Stimulated activated CD4-positive, alpha-beta T cell treated with anti-CD3 and anti-CD28 coated beads, Interleukin-4, amount 100 ng/mL, for 48 hours (primary cell): Measurements from ENCODE around the gene DESI1.
"Not testable (repeated sequence)": the region's sequence is repeated elsewhere in the genome, so short reads cannot be mapped to it uniquely, and the experiment has no call there.

Experiments
- DNase-seq, 2 donors: peaks; one replicate each; pipeline ENCODE4 v3.0.0-alpha.2; 2020; ENCODE audit warnings: low read depth in 2 of 2

The DESI1 gene

GRCh38 chr22:41620589-41621098 lies at the start of gene DESI1:
TSS of gene DESI1 (minus strand) at chr22:41621043. CDS start at chr22:41620839, 204 bp downstream.
- peak in 1 of 2 donors; percentile 17 for DNase-seq

DNA sequence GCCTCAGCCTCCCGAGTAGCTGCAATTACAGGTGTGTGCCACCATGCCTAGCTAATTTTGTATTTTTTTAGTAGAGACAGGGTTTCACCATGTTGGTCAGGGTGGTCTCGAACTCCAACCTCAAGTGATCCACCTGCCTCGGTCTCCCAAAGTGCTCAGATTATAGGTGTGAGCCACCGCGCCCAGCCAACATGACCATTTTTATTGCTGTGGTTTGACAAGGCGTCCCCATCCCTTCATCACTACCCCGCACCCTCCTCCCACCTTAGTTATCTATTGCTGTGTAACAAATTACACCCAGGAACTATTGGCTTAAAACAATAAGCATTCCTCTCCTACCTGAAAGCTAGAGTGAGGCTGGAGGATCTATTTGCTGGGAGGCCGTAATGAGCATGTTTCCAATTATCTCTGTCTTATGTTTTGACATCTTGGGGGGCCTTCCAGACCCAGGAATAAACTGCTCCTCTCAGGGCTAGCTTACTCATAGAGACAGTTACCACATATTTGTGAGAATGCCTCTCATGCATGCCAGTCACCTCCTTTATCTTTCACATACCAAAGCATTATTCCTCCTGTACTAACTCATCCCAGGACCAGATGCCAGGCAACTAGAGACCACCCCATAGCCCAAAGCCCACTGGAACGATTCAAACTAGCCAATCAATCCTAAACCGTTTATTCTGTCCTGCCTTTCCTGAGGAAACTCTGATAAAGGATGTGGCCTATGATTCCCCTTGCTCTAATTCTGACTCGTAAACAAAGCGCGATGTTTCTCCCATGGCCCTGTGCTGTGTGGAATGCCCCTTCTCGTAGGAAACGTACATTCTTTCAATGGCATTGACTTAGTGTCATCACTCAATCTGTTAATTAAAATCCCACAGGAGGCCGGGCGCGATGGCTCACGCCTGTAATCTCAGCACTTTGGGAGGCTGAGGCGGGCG lies 48.4 kb upstream of the DESI1 start:
- no peak for DNase-seq

DNA sequence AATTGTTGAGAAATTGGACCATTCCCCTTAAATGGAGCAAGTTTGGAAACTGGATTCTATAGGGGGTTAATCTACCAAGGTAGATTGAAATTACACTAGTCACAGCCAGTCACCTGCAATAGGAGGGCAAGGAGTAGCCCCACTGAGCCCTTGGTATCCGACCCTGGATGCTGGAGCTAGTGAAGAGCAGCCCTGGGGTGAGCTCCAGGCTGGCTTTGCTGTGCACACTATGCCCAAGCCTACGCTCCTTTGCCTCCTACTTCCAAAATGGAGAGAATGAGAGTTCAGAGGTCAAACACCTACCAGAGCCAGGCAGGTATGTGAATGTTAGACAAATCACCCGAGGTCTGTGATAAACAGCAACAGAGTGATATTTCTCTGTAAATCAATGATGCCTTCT lies 44.1 kb upstream of the DESI1 start:
- DNase-seq = no peak

GRCh38 chr22:41664490-41664889 lies 43.6 kb upstream of the DESI1 start:
- DNase-seq = no peak

- DNase-seq = not testable (repeated sequence)
These were observed 42.8 kb upstream of the DESI1 start for GRCh38 chr22:41663594-41663993.

DNA sequence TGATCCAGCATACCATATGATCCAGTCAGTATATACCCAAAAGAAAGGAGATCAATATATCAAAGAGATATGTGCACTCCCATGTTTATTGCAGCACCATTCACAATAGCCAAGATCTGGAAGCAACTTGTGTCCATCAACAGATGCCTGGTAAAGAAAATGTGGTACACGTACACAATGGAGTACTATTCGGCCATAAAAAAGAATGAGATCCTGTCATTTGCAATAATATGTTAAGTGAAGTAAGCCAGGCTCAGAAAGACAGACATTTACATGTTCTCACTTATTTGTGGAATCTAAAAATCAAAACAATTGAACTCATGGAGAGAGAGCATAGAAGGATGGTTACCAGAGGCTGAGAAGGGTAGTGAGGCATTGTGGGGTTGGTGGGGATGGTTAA lies 40.9 kb upstream of the DESI1 start:
- no peak for DNase-seq

DNA sequence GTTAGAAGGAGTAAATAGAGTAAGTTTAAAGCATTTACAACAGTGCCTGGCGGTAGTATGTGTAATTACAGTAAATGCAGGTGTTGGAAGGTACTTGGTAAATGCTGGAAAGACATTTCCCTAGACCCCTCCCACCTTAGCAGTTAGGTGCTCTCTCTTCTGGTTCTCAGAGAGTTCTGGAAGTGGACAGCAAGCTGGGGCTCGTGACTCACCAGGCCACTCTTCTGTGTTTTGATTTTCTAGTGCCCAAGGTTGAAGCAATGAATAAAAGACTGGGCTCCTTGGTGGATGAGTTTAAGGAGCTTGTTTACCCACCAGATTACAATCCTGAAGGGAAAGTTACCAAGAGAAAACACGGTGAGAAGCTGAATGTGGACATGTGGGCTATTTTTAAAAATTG lies 40.2 kb upstream of the DESI1 start:
- DNase-seq = no peak

- no peak for DNase-seq
These were observed 39.6 kb upstream of the DESI1 start for GRCh38 chr22:41660416-41660815.

GRCh38 chr22:41659941-41660340 lies 39.1 kb upstream of the DESI1 start:
- DNase-seq = no peak

DNA sequence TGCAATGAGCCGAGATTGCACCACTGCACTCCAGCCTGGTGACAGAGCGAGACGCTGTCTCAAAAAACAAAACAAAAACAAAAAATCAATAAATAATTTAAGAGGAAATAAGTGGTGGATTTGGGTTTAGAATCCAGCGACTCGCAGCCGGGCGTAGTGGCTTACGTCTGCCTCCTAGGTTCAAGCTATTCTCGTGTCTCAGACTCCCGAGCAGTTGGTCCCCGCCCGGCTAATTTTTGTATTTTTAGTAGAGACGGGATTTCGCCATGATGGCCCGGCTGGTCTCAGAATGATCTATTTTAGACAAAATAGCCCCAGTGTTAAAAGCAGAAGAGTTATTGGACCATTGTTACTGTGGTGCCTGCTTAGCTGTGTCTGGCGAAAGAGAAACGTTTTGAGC lies 38.0 kb upstream of the DESI1 start:
- DNase-seq = no peak

- DNase-seq = no peak
These were observed 36.9 kb upstream of the DESI1 start for GRCh38 chr22:41657709-41658108.

DNA sequence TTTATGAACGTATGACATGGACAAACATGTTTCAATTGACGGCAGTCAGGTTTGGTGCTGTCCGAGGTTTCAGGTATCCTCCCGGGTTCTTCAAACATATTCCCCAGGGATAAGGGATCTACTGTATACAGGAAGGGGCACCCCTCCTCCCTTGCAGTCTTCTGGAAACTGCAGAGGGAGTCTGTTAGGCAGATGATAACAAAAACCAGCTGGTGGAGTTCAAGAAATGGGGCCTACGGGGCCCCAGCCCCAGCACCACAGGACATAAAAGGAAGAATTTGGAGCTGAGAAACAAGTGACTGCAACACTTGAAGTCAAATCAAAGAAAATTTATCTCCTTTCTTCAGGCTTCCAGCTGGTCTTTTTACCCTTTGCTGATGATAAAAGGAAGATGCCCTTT lies 35.7 kb upstream of the DESI1 start:
- DNase-seq = no peak

GRCh38 chr22:41654322-41654721 lies 33.5 kb upstream of the DESI1 start:
- DNase-seq = no peak

GRCh38 chr22:41650821-41651220 lies 30.0 kb upstream of the DESI1 start:
- no peak for DNase-seq

DNA sequence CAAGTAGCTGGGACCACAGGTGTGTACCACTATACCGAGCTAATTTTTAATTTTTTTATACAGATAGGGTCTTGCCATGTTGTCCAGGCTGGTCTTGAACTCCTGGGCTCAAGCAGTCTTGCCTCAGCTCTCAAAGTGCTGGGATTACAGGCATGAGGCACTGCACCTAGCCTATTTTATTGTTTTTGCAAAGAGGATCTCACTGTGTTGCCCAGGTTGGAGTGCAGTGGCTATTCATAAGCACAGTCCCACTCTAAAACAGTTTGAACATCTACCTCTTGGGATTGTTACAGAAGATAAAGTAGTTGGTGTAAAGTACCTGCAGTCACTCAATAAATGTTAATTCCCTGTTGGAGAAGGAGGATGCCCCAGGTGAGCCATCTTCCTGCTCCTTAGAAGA lies 29.4 kb upstream of the DESI1 start:
- DNase-seq = no peak

GRCh38 chr22:41648432-41648831 lies 27.6 kb upstream of the DESI1 start:
- no peak for DNase-seq

DNA sequence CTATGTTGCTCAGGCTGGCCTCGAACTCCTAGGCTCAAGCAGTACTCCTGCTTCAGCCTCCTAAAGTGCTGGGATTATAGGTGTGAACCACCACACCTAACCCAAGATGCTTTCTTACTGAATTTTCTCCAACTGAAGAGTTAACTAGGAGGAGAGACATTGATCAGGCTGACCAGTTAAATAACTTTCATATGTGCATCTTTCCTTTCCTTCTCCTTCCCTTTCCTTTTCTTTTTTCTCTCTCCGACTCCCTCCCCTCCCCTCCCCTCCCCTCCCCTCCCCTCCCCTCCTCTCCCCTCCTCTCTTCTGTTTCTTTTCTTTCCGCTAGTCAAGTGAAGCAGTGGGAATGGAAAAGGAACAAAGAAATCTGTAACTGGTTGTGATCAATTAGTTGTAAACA lies 26.9 kb upstream of the DESI1 start:
- DNase-seq = no peak

DNA sequence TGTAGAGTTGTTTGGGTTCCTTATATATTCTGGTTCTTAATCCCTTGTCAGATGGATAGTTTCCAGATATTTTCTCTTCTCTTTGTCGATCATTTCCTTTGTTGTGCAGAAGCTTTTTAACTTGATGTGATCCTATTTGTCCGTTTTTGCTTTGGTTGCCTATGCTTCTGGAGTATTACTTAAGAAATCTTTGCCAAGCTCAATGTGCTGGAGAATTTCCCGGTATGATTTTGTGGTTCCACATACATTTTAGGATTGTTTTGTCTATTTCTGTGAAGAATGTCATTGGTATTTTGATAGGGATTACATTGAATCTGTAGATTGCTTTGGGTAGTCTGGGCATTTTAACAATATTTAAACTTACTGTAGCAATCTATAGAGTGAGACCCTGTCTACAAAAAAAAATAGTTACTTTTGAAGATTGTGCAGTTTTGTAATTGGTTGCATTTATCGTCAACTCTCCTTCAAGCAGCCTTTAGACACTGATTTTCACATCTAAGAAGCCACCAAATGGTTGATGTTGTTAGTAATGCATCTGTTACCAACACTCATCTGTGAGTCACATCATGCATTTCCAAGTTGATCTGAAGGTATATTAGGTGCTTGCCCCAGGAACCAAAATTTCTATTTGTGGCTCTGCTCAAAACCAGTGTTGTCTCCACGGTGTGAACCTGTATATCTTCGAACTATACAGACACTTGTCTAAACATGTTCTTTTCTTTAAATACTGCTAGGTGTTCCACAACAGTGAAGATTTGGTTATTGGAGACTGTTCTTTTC lies 21.7 kb upstream of the DESI1 start:
- no peak for DNase-seq

GRCh38 chr22:41641854-41642253 lies 21.0 kb upstream of the DESI1 start:
- no peak for DNase-seq

DNA sequence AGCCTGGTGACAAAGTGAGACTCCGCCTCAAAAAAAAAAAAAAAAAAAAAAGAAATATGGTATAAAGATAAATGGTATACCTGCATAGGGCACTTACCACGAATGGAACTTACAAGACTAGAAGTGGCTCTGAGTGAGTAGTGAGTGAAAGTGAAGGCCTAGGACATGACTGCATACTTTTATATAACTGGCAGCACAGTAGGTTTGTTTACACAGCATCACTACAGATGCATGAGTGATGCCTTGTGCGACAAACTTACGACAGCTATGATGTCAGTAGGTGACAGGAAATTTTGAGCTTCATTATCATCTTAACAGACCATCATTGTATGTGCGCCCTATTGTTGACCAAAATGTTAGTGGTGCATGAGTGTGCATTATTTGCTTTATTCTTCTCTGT lies 17.9 kb upstream of the DESI1 start:
- no peak for DNase-seq

DNA sequence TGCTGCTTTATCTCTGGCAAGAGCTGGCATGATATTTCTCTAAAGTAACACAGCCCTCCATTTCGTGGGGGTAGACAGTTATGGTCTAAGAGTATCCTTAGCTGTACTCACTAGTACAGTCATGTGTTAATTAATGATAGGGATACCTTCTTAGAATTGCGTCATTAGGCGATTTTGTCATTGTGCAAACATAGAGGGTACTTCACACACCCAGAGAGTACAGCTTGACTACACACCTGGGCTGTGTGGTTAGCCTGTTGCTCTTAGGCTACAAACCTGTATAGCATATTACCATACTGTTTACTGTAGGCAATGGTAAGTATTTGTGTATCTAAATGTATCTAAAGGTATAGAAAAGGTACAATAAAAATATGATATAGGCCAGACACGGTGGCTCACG lies 17.3 kb upstream of the DESI1 start:
- no peak for DNase-seq

DNA sequence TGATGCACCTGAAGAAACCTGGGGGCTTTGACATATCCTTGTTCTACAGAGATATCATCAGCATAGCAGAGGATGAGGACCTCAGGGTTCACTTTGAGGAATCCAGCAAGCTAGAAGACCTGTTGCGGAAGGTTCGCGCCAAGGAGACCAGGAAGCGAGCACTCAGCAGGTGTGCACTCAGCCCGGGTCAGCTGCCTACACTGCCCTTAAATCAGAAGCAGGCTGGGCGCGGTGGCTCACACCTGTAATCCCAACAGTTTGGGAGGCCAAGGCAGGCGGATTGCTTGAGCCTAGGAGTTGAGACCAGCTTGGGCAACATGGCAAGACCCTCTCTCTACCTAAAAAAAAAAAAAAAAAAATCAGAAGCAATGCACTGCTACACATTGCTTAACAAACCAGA lies 16.8 kb upstream of the DESI1 start:
- DNase-seq = not testable (repeated sequence)

DNA sequence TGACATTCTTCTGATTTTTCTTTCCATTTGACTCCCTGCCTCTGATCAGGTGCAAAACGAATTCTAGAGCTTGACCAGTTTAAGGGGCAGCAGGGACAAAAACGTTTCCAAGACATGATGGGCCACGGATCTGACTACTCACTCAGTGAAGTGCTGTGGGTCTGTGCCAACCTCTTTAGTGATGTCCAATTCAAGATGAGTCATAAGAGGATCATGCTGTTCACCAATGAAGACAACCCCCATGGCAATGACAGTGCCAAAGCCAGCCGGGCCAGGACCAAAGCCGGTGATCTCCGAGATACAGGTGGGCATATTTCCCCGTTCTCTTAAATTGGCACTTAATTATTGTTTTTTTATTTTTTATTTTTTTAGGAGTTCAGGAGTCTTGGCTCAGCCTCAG lies 15.6 kb upstream of the DESI1 start:
- DNase-seq = no peak
